Stimulated activated naive CD4-positive, alpha-beta T cell treated with Interleukin-2 at 50 U/mL for 16 hours (primary cell): ENCODE results near the gene SLC25A27.

Experiments used
- DNase-seq: peaks from one replicate; lab custom pipeline; 2025; lab: John Stamatoyannopoulos, UW

The SLC25A27 gene

GRCh38 chr6:46651816-46652215 lies 959 bp upstream of the SLC25A27 start:
- DNase-seq = no peak

GRCh38 chr6:46652232-46652602 lies 558 bp upstream of the SLC25A27 start:
- DNase-seq = no peak

- no peak for DNase-seq
These were observed 842 bp downstream of the SLC25A27 start for GRCh38 chr6:46653439-46654195.

- no peak for DNase-seq
These were observed 3.0 kb downstream of the SLC25A27 start for GRCh38 chr6:46655803-46656202.

GRCh38 chr6:46657642-46658041 lies 4.9 kb downstream of the SLC25A27 start:
- no peak for DNase-seq

- no peak for DNase-seq
These were observed 8.7 kb downstream of the SLC25A27 start for GRCh38 chr6:46661483-46661882.

GRCh38 chr6:46667377-46667776 lies 14.6 kb downstream of the SLC25A27 start:
- DNase-seq = no peak

- DNase-seq = no peak
These were observed 21.6 kb downstream of the SLC25A27 start for GRCh38 chr6:46674410-46674809.

- no peak for DNase-seq
These were observed 24.0 kb downstream of the SLC25A27 start for GRCh38 chr6:46676604-46677313.

GRCh38 chr6:46677314-46677654 lies 24.5 kb downstream of the SLC25A27 start:
- DNase-seq = no peak

GRCh38 chr6:46684771-46685170 lies 32.0 kb downstream of the SLC25A27 start:
- DNase-seq = no peak

GRCh38 chr6:46687619-46688097 lies 34.9 kb downstream of the SLC25A27 start, which contains the start of gene TDRD6:
TSS of gene TDRD6 (plus strand) at chr6:46687885. CDS start at chr6:46688129, 244 bp downstream.
- no peak for DNase-seq

- DNase-seq = no peak
These were observed 35.6 kb downstream of the SLC25A27 start for GRCh38 chr6:46688117-46688965.

- no peak for DNase-seq
These were observed 36.2 kb downstream of the SLC25A27 start for GRCh38 chr6:46688966-46689335.

GRCh38 chr6:46689657-46690056 lies 36.9 kb downstream of the SLC25A27 start:
- no peak for DNase-seq

GRCh38 chr6:46690141-46690755 lies 37.5 kb downstream of the SLC25A27 start:
- no peak for DNase-seq

GRCh38 chr6:46690911-46691451 lies 38.2 kb downstream of the SLC25A27 start:
- DNase-seq = no peak

- DNase-seq = no peak
These were observed 47.2 kb downstream of the SLC25A27 start for GRCh38 chr6:46699970-46700369.

- DNase-seq = no peak
These were observed 51.8 kb downstream of the SLC25A27 start for GRCh38 chr6:46704562-46704961.

GRCh38 chr6:46706464-46706863 lies 53.7 kb downstream of the SLC25A27 start:
- DNase-seq = no peak

GRCh38 chr6:46711491-46711890 lies 58.7 kb downstream of the SLC25A27 start:
- no peak for DNase-seq

GRCh38 chr6:46715141-46715540 lies 62.4 kb downstream of the SLC25A27 start:
- DNase-seq = no peak
